ENCODE results near the gene PSD4. TPM values are rescaled to one million over a fixed set of nuclear protein-coding genes. Genes with fewer than 3 reads are reported as not detected.

The PSD4 gene
- total RNA-seq: 0.38 and 0.49 TPM in 2 replicates

GRCh38 chr2:113173542-113174375, at the start of gene PSD4:
Gene PSD4 (plus strand): TSS chr2:113173971. CDS start chr2:113182457, 8,486 bp downstream.

GRCh38 chr2:113126845-113127645, 46.7 kb upstream of the PSD4 start, which contains the start of gene IL1RN:
Gene IL1RN (plus strand): TSS chr2:113127598. CDS start chr2:113127625, 27 bp downstream.

Other genes with a start within 250 kb of the PSD4 start
- not detected in 2 replicates for gene IL36G, start 196.0 kb upstream of the PSD4 start, total RNA-seq
- gene IL36A, start 168.5 kb upstream of the PSD4 start, total RNA-seq: not detected in 2 replicates
- gene IL36B, start 121.1 kb upstream of the PSD4 start, total RNA-seq: not detected in 2 replicates
- not detected in 2 replicates for gene IL36RN, start 114.8 kb upstream of the PSD4 start, total RNA-seq
- gene IL1F10, start 106.0 kb upstream of the PSD4 start, total RNA-seq: not detected in 2 replicates
- not detected in 2 replicates for gene IL1RN, start 46.4 kb upstream of the PSD4 start, total RNA-seq
- 0.16 and 0.31 TPM in 2 replicates for gene PAX8, start 105.0 kb downstream of the PSD4 start, total RNA-seq

All from bladder microvascular endothelial cell (primary cell).